H9 (cell line): ENCODE measurements around the gene IL1RAPL2. TPM values are rescaled to one million over a fixed set of nuclear protein-coding genes. Genes with fewer than 3 reads are reported as not detected.
A peak's percentile ranks its signal among the peaks of the same experiment; 100 is the strongest.

Experiments used
- DNase-seq: peaks from one replicate; pipeline ENCODE4 v3.0.0-alpha.2; 2017
- H2AFZ ChIP-seq: one replicate; pipeline ENCODE4 v1.6.1; 2013; ENCODE audit warnings: mild to moderate bottlenecking, low read length, control low read depth, moderate library complexity
- H2AK5ac ChIP-seq: 2 replicates; pipeline ENCODE4 v1.6.1; 2013; ENCODE audit warnings: low read length, control low read depth, mixed read lengths; ENCODE audit not compliant: insufficient read length
- H2BK120ac ChIP-seq: one replicate; pipeline ENCODE4 v1.6.1; 2013; ENCODE audit warnings: low read depth, mild to moderate bottlenecking, low read length, control low read depth, inconsistent platforms; ENCODE audit not compliant: poor library complexity, severe bottlenecking
- H2BK12ac ChIP-seq: 2 replicates; pipeline ENCODE4 v1.6.1; 2013; ENCODE audit warnings: low read length, control low read depth, mixed read lengths, low read depth; ENCODE audit not compliant: insufficient read length
- H2BK15ac ChIP-seq: 2 replicates; pipeline ENCODE4 v1.6.1; 2013; ENCODE audit warnings: low read depth, low read length, control low read depth
- H2BK20ac ChIP-seq: one replicate; pipeline ENCODE4 v1.6.1; 2013; ENCODE audit warnings: low read depth, mild to moderate bottlenecking, low read length, control low read depth, inconsistent platforms; ENCODE audit not compliant: poor library complexity, severe bottlenecking
- H2BK5ac ChIP-seq: 2 replicates; pipeline ENCODE4 v1.6.1; 2013; ENCODE audit warnings: low read length, control low read depth, mixed read lengths; ENCODE audit not compliant: insufficient read length
- H3K14ac ChIP-seq: 2 replicates; pipeline ENCODE4 v1.6.1; 2013; ENCODE audit warnings: low read length, control low read depth; ENCODE audit not compliant: insufficient read depth
- H3K18ac ChIP-seq: 2 replicates; pipeline ENCODE4 v1.6.1; 2013; ENCODE audit warnings: low read depth, mild to moderate bottlenecking, mixed read lengths, low read length, control low read depth; ENCODE audit not compliant: insufficient read length
- H3K23ac ChIP-seq: 2 replicates; pipeline ENCODE4 v1.6.1; 2013; ENCODE audit warnings: low read length, control low read depth, mixed read lengths, low read depth; ENCODE audit not compliant: insufficient read length
- H3K23me2 ChIP-seq: 2 replicates; pipeline ENCODE4 v1.6.1; 2013; ENCODE audit warnings: low read depth, mild to moderate bottlenecking, mixed read lengths, low read length, control low read depth; ENCODE audit not compliant: insufficient read length, poor library complexity, severe bottlenecking
- H3K27ac ChIP-seq: 2 replicates; pipeline ENCODE4 v1.5.1; 2013; ENCODE audit warnings: low read length, control low read depth, mixed read lengths, low read depth; ENCODE audit not compliant: insufficient read length
- H3K27me3 ChIP-seq: 2 replicates; pipeline ENCODE4 v1.6.1; 2013; ENCODE audit warnings: low read length, control low read depth, inconsistent platforms; ENCODE audit not compliant: insufficient read depth
- H3K4ac ChIP-seq: 2 replicates; pipeline ENCODE4 v1.6.1; 2013; ENCODE audit warnings: low read depth, mild to moderate bottlenecking, control low read depth, inconsistent platforms, low read length, moderate library complexity
- H3K4me1 ChIP-seq: 2 replicates; pipeline ENCODE4 v1.6.1; 2013; ENCODE audit warnings: low read length, control low read depth, inconsistent platforms; ENCODE audit not compliant: insufficient read depth
- H3K4me2 ChIP-seq: 2 replicates; pipeline ENCODE4 v1.6.1; 2013; ENCODE audit warnings: low read length, control low read depth, mixed read lengths; ENCODE audit not compliant: insufficient read length, insufficient read depth
- H3K56ac ChIP-seq: 2 replicates; pipeline ENCODE4 v1.6.1; 2013; ENCODE audit warnings: low read depth, mild to moderate bottlenecking, mixed read lengths, low read length, control low read depth; ENCODE audit not compliant: insufficient read length
- H3K79me1 ChIP-seq: 2 replicates; pipeline ENCODE4 v1.6.1; 2013; ENCODE audit warnings: low read depth, mild to moderate bottlenecking, moderate library complexity, low read length, control low read depth, inconsistent platforms; ENCODE audit not compliant: insufficient read depth, poor library complexity, severe bottlenecking
- H3K79me2 ChIP-seq: 2 replicates; pipeline ENCODE4 v1.6.1; 2013; ENCODE audit warnings: low read length, control low read depth, inconsistent platforms; ENCODE audit not compliant: insufficient read depth
- H3K9ac ChIP-seq: 2 replicates; pipeline ENCODE4 v1.6.1; 2013; ENCODE audit warnings: low read length, control low read depth, mixed read lengths; ENCODE audit not compliant: insufficient read length; ENCODE audit errors: extremely low read depth
- H3K9me3 ChIP-seq: one replicate; pipeline ENCODE4 v1.6.1; 2013; ENCODE audit warnings: low read depth, low read length, inconsistent platforms; ENCODE audit not compliant: control insufficient read depth
- H3T11ph ChIP-seq: one replicate; pipeline ENCODE4 v1.6.1; 2013; ENCODE audit warnings: mild to moderate bottlenecking, low read length, control low read depth, inconsistent platforms
- H4K20me1 ChIP-seq: one replicate; pipeline ENCODE4 v1.6.1; 2013; ENCODE audit not compliant: control insufficient read depth, insufficient read length, insufficient read depth
- H4K5ac ChIP-seq: 2 replicates; pipeline ENCODE4 v1.6.1; 2013; ENCODE audit warnings: low read depth, mild to moderate bottlenecking, mixed read lengths, low read length, control low read depth; ENCODE audit not compliant: insufficient read length
- H4K8ac ChIP-seq: replicated peaks from 2 replicates; pipeline ENCODE4 v1.6.1; 2013; ENCODE audit warnings: low read length, control low read depth, mixed read lengths, low read depth; ENCODE audit not compliant: insufficient read length
- H4K91ac ChIP-seq: 2 replicates; pipeline ENCODE4 v1.6.1; 2013; ENCODE audit warnings: low read depth, mild to moderate bottlenecking, moderate library complexity, mixed read lengths, low read length, control low read depth; ENCODE audit not compliant: insufficient read length
- H3K27ac Mint-ChIP-seq, 3 experiments: 2 replicates in 2 of 3; 3 replicates in 1 of 3; pipeline ENCODE4 v1.8.0; 2020 to 2021; ENCODE audit warnings: mixed read lengths in 3 of 3, mild to moderate bottlenecking in 1 of 3, moderate library complexity in 1 of 3
- H3K27me3 Mint-ChIP-seq: 2 replicates; pipeline ENCODE4 v1.8.0; 2021; ENCODE audit warnings: low read depth, mild to moderate bottlenecking, moderate library complexity, mixed read lengths
- H3K36me3 Mint-ChIP-seq, 3 experiments: 2 replicates in 2 of 3; 3 replicates in 1 of 3; pipeline ENCODE4 v1.8.0; 2020 to 2021; ENCODE audit warnings: low read depth in 3 of 3, mixed read lengths in 3 of 3; ENCODE audit not compliant: insufficient read depth in 1 of 3
- H3K4me1 Mint-ChIP-seq, 2 experiments: 2 replicates each; pipeline ENCODE4 v1.8.0; 2020; ENCODE audit warnings: mixed read lengths in 2 of 2
- H3K4me3 Mint-ChIP-seq, 2 experiments: 2 replicates in 1 of 2; 3 replicates in 1 of 2; pipeline ENCODE4 v1.8.0; 2020 to 2021; ENCODE audit warnings: mild to moderate bottlenecking in 2 of 2, mixed read lengths in 2 of 2, moderate library complexity in 1 of 2
- H3K9me3 Mint-ChIP-seq, 2 experiments: 2 replicates in 1 of 2; 3 replicates in 1 of 2; pipeline ENCODE4 v1.8.0; 2020; ENCODE audit warnings: mild to moderate bottlenecking in 2 of 2, mixed read lengths in 2 of 2, moderate library complexity in 1 of 2
- WGBS: extraction: QIAGEN DNeasy Blood & Tissue Kit; methylation state at CpG from one replicate; pipeline ENCODE4 v1.1.7; 2013; ENCODE audit warnings: missing lambda C conversion rate, low lambda C conversion rate, mixed read lengths; ENCODE audit not compliant: insufficient read length; ENCODE audit errors: extremely low coverage; 5-methylcytosine and 5-hydroxymethylcytosine counted together
- total RNA-seq: library from RNA; stranded (reverse); gene quantifications from 2 replicates; pipeline ENCODE4 v1.2.1, GENCODE V29; 2021
- TF ChIP-seq, protein P1 (sequence below): fragments of 200-600 bp; sonication (generic); conservative IDR thresholded peaks from 3 replicates; pipeline ENCODE4 v1.8.0; 2021; ENCODE audit warnings: antibody characterized with exemption, mild to moderate bottlenecking

IL1RAPL2 gene
- total RNA-seq, 1 experiment from 2014 or later = not detected

DNA sequence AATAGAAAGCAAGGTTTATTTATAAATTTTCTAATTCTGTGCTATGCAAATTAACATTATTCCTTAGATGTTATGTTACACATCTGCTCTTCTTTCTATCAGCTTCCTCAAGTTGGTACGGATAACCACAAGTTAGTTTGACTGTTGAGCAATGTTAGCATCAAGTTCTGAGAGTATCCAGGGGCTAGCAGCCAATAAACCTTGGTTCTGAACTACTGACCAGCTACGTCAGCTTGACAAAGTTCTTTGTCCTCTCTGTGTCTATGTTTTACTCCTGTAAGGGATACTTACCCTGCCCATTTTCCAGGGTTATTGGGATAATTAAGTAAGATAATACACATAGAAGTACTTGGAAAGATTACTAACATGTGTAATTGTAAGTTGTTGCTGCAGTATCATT, 662.6 kb downstream of the IL1RAPL2 start:
- Histone ChIP-seq H3K23me2 (no peaks in the 10 kb centered on the region), H3K79me1 (no peaks in the 10 kb centered on the region), H2BK5ac (no peak overlapping the region), H2BK15ac (no peak overlapping the region), H3T11ph (no peak overlapping the region), H4K8ac (no peak overlapping the region), H3K9ac (no peak overlapping the region), H4K5ac (no peak overlapping the region), H2BK120ac (no peak overlapping the region), H3K4me2 (no peak overlapping the region), H3K79me2 (no peaks in the 10 kb centered on the region), H3K18ac (no peak overlapping the region), H4K20me1 (no peaks in the 10 kb centered on the region), H4K91ac (no peak overlapping the region), H3K23ac (no peak overlapping the region), H3K4ac (no peak overlapping the region), H3K27me3 (no peaks in the 10 kb centered on the region), H3K56ac (no peak overlapping the region), H2BK12ac (no peak overlapping the region), H3K27ac (no peak overlapping the region), H2BK20ac (no peak overlapping the region), H2AK5ac (no peak overlapping the region), H3K4me1 (no peaks in the 10 kb centered on the region; the same call in 1 of the 2 replicates), H2AFZ (no peak overlapping the region), H3K14ac (no peak overlapping the region), H3K9me3 (peaks cover 4% of the 10 kb centered on the region)
- TF ChIP-seq, protein P1, sequence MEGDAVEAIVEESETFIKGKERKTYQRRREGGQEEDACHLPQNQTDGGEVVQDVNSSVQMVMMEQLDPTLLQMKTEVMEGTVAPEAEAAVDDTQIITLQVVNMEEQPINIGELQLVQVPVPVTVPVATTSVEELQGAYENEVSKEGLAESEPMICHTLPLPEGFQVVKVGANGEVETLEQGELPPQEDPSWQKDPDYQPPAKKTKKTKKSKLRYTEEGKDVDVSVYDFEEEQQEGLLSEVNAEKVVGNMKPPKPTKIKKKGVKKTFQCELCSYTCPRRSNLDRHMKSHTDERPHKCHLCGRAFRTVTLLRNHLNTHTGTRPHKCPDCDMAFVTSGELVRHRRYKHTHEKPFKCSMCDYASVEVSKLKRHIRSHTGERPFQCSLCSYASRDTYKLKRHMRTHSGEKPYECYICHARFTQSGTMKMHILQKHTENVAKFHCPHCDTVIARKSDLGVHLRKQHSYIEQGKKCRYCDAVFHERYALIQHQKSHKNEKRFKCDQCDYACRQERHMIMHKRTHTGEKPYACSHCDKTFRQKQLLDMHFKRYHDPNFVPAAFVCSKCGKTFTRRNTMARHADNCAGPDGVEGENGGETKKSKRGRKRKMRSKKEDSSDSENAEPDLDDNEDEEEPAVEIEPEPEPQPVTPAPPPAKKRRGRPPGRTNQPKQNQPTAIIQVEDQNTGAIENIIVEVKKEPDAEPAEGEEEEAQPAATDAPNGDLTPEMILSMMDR = no peak
- H3K27ac Mint-ChIP-seq = peak overlapping the region in 1 of 3 experiments; percentile 90; a peak in 3 of 7 replicates
- peaks cover 0 to 10% of the 10 kb centered on the region in 2 experiments; a peak in 3 of 4 replicates for H3K4me1 Mint-ChIP-seq
- no peaks in the 10 kb centered on the region for H3K36me3 Mint-ChIP-seq
- peaks cover 0 to 23% of the 10 kb centered on the region in 2 experiments; a peak in 2 of 5 replicates for H3K9me3 Mint-ChIP-seq
- no peak for DNase-seq
- no peaks in the 10 kb centered on the region for H3K27me3 Mint-ChIP-seq
- no CpG with 5 or more reads among the region's 2 CpGs for WGBS
- no peak overlapping the region for H3K4me3 Mint-ChIP-seq
